Measurements from ENCODE around the gene PIK3CD.
"Not testable (repeated sequence)": the region's sequence is repeated elsewhere in the genome, so short reads cannot be mapped to it uniquely, and the experiment has no call there.

The PIK3CD gene

DNA sequence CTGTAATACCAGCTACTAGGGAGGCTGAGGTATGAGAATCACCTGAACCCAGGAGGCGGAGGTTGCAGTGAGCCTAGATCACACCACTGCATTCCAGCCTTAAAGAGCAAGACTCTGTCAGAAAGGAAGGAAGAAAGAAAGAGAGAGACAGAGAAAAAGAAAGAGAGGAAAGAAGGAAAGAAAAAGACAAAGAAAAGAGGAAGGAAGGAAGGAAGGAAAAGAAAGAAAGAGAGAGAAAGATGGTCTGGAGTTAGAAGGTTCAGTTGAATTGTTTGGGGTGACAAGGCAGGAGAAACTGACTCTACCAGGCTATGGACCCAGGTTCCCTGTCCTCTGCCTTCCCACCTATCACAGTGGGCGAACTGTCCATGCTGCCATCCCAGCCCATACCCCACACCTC is 27.4 kb upstream of the PIK3CD start:
- no peak for DNase-seq

DNA sequence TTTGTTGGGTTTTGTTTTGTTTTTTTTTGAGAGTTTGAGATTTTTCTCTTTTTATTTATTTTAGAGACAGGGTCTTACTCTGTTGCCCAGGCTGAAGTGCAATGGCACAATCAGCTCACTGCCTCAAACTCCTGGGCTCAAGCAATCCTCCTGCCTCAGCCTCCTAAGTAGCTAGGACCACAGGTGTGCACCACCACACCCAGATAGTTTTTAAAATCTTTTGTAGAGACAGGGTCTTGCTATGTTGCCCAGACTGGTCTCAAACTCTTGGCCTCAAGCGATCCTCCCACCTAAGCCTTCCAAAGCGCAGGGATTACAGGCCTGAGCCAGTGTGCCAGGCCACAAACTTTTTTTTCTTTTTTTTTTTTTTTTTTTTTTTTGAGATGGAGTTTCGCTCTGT is 26.5 kb upstream of the PIK3CD start:
- DNase-seq, result not testable (repeated sequence)

GRCh38 chr1:9626201-9626608 is 25.3 kb upstream of the PIK3CD start:
- DNase-seq, result no peak

- no peak for DNase-seq
Observed at GRCh38 chr1:9628541-9629444, 22.7 kb upstream of the PIK3CD start.

DNA sequence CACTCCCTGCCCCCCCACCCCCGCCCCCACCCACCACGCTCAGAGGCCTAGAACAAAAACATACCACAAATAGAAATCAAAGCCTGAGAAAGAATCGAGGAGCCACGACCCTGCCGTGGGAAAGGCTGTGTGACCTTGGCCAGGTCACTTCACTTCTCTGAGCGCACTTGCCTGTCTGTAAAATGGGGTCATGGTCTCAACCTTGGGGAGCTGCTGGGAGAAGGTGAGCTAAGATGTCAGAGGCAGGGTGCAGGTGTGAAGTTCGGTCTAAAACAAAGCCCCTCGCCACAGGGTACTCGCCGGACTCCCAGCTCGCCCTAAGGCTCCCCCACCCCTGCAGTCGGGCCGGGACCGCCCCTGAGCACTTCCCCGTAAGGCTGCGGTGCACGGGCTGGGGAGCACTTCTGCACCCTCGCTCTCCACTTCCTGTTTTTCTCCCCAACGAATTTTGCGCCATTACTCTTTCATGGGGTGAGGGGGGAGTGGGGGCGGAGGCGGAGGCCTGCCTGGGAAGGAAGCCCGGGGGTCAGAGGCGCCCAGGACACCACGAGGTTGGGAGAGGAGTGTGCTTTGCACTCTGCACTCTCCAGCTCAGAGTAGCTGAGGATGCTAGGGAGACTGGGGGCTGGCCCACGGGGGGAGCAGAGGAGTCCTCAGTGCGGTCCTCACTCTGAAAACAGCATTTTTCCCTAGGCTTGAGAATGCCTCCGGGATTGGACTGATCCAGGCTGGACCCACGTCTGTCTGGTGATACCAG is 21.9 kb upstream of the PIK3CD start:
- DNase-seq, result no peak

DNA sequence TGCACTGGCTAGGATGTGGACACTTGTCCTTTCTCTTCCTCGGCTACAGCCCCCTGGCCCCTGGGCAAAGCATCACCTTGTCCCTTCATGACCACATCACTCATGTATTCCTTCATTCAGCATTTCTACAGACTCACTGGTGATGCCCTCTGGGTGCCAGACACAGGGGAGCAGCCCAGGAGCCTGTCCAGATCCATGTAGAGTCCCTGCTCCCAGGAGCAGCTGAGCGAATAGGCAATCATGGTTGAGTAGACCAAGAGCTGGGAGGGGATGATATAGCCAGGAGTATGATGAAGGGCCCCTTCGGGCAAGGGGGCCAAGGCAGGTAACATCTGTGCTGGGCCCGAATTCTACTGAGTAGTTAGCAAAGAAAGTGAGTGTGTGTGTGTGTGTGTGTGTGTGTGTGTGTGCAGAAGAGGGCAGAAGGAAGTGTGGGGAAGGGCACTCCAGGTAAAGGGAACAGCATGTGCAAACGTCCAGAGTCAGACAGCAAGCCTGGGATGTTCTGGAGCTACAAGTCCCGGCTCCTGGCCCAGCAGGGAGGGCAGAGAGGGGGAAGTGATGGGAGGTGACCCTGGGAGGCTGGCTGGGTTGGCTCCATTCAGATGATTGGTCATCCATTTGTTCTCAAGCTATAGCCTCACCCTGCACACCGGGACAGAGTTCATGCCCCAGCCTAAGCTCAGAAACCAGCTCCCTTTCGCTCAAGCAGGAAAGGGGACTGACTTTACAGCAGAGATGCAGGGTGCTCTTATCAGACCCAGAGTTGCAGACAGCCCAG is 21.0 kb upstream of the PIK3CD start:
- no peak for DNase-seq

GRCh38 chr1:9631613-9632012 is 19.9 kb upstream of the PIK3CD start:
- no peak for DNase-seq

DNA sequence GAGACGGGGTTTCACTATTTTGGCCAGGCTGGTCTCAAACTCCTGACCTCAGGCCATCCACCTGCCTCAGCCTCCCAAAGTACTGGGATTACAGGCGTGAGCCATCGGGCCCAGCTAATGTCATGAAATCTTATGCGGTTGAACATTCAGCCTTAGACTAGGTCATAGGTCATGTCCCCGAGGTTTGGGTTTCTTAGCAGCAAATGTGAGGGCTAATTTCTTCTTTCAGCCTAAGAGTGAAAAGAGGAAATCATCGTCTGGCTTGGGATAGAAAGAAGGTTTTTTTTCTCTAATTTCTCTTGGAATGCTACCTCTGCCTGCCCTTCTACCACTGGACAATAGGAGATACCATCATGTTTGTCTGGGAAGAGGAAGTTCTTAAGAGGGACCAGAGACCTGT is 18.0 kb upstream of the PIK3CD start:
- DNase-seq, result no peak

DNA sequence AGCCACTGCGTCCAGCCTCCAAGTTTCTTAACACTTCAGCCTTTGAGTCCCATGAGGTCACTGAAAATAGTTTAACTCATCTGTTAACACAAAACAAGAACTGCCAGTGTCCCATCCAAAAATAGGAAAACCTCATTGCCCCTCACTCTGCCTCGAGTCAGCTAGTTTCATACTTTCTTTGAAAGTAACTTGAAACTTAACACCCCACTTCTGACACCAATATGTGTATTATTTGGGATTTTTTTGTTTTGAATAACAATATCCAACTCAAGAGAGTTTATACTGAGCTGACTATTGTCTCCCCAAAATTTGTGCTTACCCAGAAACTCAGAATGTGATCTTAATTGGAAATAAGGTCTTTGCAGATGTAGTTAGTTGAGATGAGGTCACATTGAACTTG is 16.9 kb upstream of the PIK3CD start:
- DNase-seq, result no peak

GRCh38 chr1:9639227-9639626 is 12.3 kb upstream of the PIK3CD start:
- DNase-seq, result no peak

DNA sequence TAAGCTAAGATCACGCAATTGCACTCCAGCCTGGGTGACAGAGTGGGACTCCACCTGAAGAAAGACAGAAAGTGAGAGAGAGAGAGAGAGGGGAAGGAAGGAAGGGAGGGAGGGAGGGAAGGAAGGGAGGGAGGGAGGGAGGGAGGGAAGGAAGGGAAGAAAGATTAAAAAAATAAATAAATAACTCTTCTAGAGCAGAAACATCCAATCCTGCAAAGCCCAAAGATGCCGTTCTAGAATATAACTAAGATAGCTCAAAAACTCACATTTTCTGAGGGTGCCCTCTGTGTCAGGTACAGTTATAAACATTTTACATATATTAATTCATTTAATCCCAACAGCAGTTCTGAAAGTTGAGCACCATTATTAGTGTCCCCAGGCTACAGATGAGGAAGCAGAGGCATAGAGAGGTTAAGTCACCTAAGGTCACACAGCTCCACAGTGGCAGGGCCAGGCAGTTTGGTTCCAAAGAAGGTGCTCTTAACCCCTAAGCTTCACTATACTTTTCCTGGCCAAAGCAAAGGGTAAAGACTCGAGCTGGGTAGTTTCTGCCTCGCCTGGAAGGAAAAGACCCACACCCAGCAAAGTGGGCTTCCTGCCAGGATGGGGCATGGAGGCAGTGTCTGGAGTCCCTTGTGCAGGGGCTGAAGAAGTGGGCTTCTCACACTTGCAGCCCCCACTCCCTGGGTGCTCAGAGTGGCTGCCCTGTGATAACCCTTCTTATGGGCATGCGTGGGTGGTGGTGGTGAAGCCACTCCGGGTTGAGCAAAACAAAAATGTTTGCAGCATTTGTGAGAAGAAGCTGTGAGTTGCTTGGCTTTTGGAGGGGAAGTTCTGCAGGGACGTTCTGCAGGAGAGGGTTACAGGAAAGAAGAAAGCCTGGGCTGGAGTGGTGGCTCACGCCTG is 7.9 kb upstream of the PIK3CD start:
- no peak for DNase-seq

GRCh38 chr1:9646037-9646436 is 5.5 kb upstream of the PIK3CD start:
- no peak for DNase-seq

- no peak for DNase-seq
Observed at GRCh38 chr1:9648171-9648570, 3.4 kb upstream of the PIK3CD start.

DNA sequence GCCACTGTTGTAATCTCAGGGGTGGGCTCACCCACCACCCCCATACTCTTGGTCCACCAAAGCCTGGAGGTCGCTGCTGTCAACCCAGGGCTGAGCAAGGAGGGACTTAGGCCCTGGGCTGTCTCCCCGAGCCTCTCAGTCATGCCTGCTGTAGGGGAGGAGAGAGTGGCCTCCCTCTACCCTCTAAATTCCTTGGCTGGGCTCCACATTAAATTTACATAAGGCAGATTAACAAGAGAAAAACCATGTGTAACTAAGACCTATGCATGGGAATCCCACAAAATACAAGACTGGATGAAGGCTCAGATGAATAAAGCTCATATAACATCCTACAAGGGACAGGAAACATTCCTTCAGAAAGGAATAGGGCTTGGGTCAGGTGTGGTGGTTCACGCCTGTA is 1.8 kb upstream of the PIK3CD start:
- no peak for DNase-seq

DNA sequence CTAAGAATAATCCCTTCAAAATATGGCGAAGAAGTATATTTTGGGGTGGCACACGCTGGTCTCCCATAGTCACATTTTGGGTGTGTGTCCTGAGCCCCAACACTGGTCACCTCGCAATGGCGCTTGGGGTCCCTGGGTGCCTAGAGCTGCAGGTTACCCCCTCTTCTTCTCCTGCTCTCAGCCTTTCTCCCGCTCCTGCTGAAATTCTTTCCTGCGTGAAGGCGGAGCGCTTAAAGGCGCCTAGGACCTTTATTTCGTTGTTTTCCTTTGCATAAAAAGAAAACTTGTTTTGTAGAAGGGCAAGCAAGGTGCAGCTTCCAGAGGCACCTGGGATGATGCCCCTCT is 339 bp upstream of the PIK3CD start:
- no peak for DNase-seq

DNA sequence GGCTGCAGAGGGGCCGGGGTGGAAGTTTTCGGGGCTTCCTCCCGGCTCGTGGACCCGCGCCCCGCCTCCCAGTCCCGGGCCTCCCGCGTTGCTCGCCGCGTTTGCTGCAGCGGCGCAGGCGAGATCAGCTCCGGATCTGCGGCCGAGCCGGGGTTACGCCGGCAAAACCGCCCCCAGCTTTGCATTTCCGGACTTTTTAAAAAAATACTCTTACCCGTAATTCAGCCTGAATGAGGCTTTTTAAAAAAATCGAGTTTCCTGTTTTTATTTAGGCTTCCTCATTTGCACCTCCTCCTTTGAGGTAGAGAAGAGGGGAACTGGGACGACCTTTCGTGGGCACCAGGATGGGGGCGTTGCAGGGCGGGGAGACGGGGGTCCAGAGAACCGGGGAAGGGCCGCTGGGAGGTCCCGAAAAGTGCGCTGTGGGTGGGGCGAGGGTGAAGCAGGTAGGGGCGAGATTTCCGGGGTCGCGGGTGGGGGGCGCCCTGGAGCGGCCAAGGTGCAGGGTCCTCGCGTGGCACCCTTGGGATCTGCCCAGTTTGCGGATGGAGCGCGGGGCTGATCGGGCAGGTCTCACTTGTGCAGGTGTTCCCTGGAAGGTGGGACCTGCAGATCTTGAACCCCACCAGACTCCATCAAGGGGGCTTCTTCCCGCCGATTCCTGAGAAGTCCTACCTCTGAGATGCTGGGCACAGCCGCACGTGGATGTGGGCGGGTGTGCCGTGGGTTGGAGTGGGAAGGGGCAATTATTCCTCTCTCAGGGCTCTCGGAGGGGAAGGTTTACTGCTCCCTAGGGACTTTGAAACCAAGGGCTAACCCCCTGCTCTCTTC is 1.1 kb downstream of the PIK3CD start:
- DNase-seq, result no peak

DNA sequence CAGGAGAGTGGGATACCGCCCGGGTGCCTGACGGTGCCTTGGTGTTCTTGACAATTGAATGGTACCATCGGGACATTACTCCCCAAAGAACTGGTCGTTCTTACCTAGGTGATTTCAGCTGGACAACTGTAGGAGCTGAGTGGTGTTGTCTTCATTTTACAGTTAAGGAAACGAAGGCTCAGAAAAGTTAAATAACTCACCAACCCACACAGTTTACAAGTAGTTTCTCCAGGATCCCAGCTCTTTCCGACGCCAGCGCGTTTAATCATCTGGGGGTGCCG is 1.6 kb downstream of the PIK3CD start:
- DNase-seq, result no peak

DNA sequence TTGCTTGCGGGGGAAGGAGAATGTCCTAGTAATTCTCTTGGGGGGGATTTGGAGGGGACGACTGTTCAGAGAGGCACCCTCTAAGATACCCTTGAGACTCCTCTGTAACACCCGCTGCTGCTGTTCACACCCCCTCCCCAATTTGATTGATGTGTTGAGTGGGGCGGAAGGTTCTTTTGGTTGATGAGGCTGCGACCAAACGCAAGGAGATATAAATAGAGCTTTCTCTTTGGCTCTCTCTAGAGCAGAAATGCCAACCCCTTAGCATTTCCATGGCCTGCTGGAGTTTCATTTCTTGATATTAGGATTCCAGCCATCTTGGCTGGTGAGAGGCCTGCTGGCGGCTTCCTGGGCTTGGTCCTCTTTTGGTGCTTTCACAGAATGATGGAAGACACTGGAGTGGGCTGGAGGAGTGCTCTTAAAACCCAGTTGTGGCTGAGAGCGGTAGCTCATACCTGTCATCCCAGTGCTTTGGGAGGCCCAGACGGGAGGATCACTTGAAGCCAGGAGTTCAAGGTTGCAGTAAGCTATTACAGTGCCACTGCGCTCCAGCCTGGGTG is 2.0 kb downstream of the PIK3CD start:
- DNase-seq, result no peak

- DNase-seq, result no peak
Observed at GRCh38 chr1:9654051-9654833, 2.7 kb downstream of the PIK3CD start.

- DNase-seq, result no peak
Observed at GRCh38 chr1:9654834-9655723, 3.5 kb downstream of the PIK3CD start.
